Mesenchymal stem cell (in vitro differentiated cells and primary cell): ENCODE results near the gene UTP3.

Experiments
- DNase-seq: peaks from one replicate; pipeline ENCODE4 v3.0.0-alpha.2; 2013
- H2AFZ ChIP-seq: one replicate; pipeline ENCODE4 v1.6.1; 2013; ENCODE audit warnings: low read depth, mild to moderate bottlenecking, control low read depth, inconsistent platforms, low read length, moderate library complexity
- H2AK5ac ChIP-seq: 2 replicates; pipeline ENCODE4 v1.6.1; 2013; ENCODE audit warnings: low read length, moderate library complexity, mild to moderate bottlenecking, inconsistent platforms; ENCODE audit not compliant: severe bottlenecking
- H2BK120ac ChIP-seq: one replicate; pipeline ENCODE4 v1.6.1; 2013; ENCODE audit warnings: low read depth, mild to moderate bottlenecking, inconsistent platforms, low read length, moderate library complexity
- H2BK12ac ChIP-seq, 2 experiments: one replicate each; pipeline ENCODE4 v1.6.1; 2013; ENCODE audit warnings: inconsistent platforms in 2 of 2, low read length in 2 of 2, mild to moderate bottlenecking in 2 of 2, moderate library complexity in 2 of 2, control low read depth in 1 of 2
- H2BK15ac ChIP-seq: one replicate; pipeline ENCODE4 v1.6.1; 2013; ENCODE audit warnings: mild to moderate bottlenecking, low read depth, inconsistent platforms; ENCODE audit not compliant: poor library complexity, severe bottlenecking
- H2BK5ac ChIP-seq: 2 replicates; pipeline ENCODE4 v1.6.1; 2013; ENCODE audit warnings: low read depth, mild to moderate bottlenecking, low read length, control low read depth, inconsistent platforms; ENCODE audit not compliant: poor library complexity, severe bottlenecking
- H3K14ac ChIP-seq, 2 experiments: one replicate each; pipeline ENCODE4 v1.6.1; 2013; ENCODE audit warnings: inconsistent platforms in 2 of 2, low read length in 2 of 2, control low read depth in 1 of 2, mild to moderate bottlenecking in 1 of 2, moderate library complexity in 1 of 2
- H3K18ac ChIP-seq, 2 experiments: one replicate each; pipeline ENCODE4 v1.6.1; 2013; ENCODE audit warnings: inconsistent platforms in 2 of 2, low read length in 2 of 2, control low read depth in 1 of 2, low read depth in 1 of 2, mild to moderate bottlenecking in 1 of 2
- H3K23ac ChIP-seq, 2 experiments: one replicate each; pipeline ENCODE4 v1.6.1; 2013; ENCODE audit warnings: inconsistent platforms in 2 of 2, low read length in 2 of 2, mild to moderate bottlenecking in 2 of 2, moderate library complexity in 2 of 2, control low read depth in 1 of 2
- H3K27ac ChIP-seq: 2 replicates; pipeline ENCODE4 v1.5.1; 2013; ENCODE audit warnings: mild to moderate bottlenecking, moderate library complexity, low read length, control low read depth, inconsistent platforms; ENCODE audit not compliant: poor library complexity, severe bottlenecking
- H3K27me3 ChIP-seq, 2 experiments: 2 replicates each; pipeline versions ENCODE4 v1.6.1 to v1.7.0; 2013; ENCODE audit warnings: low read length in 2 of 2, mild to moderate bottlenecking in 2 of 2, moderate library complexity in 2 of 2, control low read depth in 1 of 2, inconsistent platforms in 1 of 2; ENCODE audit not compliant: control insufficient read depth in 1 of 2, insufficient read depth in 1 of 2
- H3K36me3 ChIP-seq, 2 experiments: 2 replicates each; pipeline versions ENCODE4 v1.6.1 to v1.7.0; 2013; ENCODE audit warnings: low read length in 2 of 2, control low read depth in 1 of 2, inconsistent platforms in 1 of 2, low read depth in 1 of 2, mild to moderate bottlenecking in 1 of 2; ENCODE audit not compliant: insufficient read depth in 2 of 2, control insufficient read depth in 1 of 2
- H3K4ac ChIP-seq, 2 experiments: one replicate each; pipeline ENCODE4 v1.6.1; 2013; ENCODE audit warnings: inconsistent platforms in 2 of 2, low read length in 2 of 2, mild to moderate bottlenecking in 2 of 2, moderate library complexity in 2 of 2, control low read depth in 1 of 2, low read depth in 1 of 2
- H3K4me1 ChIP-seq: 2 replicates; pipeline ENCODE4 v1.6.1; 2013; ENCODE audit warnings: low read depth, low read length, control low read depth; ENCODE audit not compliant: control insufficient read depth, insufficient read depth
- H3K4me2 ChIP-seq: 2 replicates; pipeline ENCODE4 v1.6.1; 2013; ENCODE audit warnings: low read length, mild to moderate bottlenecking, inconsistent platforms; ENCODE audit not compliant: poor library complexity, severe bottlenecking
- H3K4me3 ChIP-seq, 2 experiments: 2 replicates each; pipeline versions ENCODE4 v1.5.1 to v1.7.0; 2013; ENCODE audit warnings: low read length in 2 of 2, mild to moderate bottlenecking in 2 of 2, control low read depth in 1 of 2, low read depth in 1 of 2; ENCODE audit not compliant: insufficient read depth in 1 of 2
- H3K79me1 ChIP-seq: replicated peaks from 2 replicates; pipeline ENCODE4 v1.6.1; 2013; ENCODE audit warnings: mild to moderate bottlenecking, control low read depth, low read length, inconsistent platforms; ENCODE audit not compliant: poor library complexity, severe bottlenecking
- H3K9ac ChIP-seq: 2 replicates; pipeline ENCODE4 v1.7.0; 2013; ENCODE audit warnings: mild to moderate bottlenecking, low read length, moderate library complexity
- H3K9me3 ChIP-seq: 2 replicates; pipeline ENCODE4 v1.7.0; 2013; ENCODE audit warnings: mild to moderate bottlenecking, low read length; ENCODE audit not compliant: control insufficient read depth
- H4K8ac ChIP-seq: one replicate; pipeline ENCODE4 v1.6.1; 2013; ENCODE audit warnings: inconsistent platforms, mild to moderate bottlenecking, low read length, moderate library complexity
- H4K91ac ChIP-seq: one replicate; pipeline ENCODE4 v1.6.1; 2013; ENCODE audit warnings: mild to moderate bottlenecking, low read length, inconsistent platforms
- WGBS: methylation state at CpG from one replicate; pipeline ENCODE4 v1.1.7; 2013; ENCODE audit warnings: mixed read lengths; 5-methylcytosine and 5-hydroxymethylcytosine counted together

UTP3 gene

DNA sequence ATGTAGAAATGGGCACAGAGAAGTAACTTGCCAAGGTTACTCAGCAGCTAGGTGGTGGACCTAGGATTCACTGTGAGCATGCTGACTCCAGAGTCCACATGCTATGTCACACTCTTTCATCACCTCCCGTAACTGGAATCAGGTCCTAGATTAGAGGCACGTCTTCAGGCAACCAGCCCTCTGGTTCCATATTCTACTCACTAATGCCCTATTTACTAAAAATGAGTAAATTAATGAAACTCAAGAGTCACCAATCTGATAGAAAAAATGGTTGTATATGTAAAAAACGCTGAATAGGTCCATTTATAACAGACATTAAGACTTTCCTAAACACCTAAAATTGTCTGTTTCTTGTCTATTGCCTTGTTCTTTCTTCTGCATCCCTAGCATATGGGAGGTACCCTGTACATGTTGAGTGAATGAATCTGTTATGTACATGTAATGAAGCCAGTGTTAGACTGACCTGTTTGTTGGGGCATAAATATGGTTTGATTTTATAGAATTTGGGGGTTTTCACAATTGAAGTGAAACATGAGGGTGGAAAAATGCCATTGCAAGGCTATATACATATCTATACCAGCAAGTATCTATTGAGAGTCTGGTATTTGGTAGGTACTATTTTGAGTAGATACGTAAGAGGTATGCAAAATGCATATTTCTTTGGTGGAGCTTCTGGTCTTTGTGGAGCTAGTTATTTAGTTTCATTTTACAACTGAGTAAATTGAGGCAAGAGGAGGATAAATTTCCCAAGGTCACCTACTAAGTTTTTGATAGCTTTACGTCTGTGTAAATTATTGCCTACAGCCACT is 26.0 kb downstream of the UTP3 start:
- Histone ChIP-seq H2BK5ac (no peak overlapping the region), H3K27ac (no peak overlapping the region), H3K9me3 (no peaks in the 10 kb centered on the region), H3K27me3 (no peaks in the 10 kb centered on the region), H3K14ac (no peak overlapping the region), H3K18ac (no peak overlapping the region), H3K4ac (no peak overlapping the region), H3K23ac (no peak overlapping the region), H2BK120ac (no peak overlapping the region), H2AFZ (no peak overlapping the region), H3K4me3 (no peak overlapping the region), H2BK15ac (no peak overlapping the region), H3K4me1 (peaks cover 3% of the 10 kb centered on the region), H3K9ac (no peak overlapping the region), H4K8ac (no peak overlapping the region), H3K36me3 (no peaks in the 10 kb centered on the region), H3K79me1 (peaks cover 31% of the 10 kb centered on the region), H2AK5ac (no peak overlapping the region), H4K91ac (no peak overlapping the region), H3K4me2 (no peak overlapping the region), H2BK12ac (no peak overlapping the region)
- DNase-seq = no peak
- 88% methylated on average over 3 of the region's 5 CpGs for WGBS

DNA sequence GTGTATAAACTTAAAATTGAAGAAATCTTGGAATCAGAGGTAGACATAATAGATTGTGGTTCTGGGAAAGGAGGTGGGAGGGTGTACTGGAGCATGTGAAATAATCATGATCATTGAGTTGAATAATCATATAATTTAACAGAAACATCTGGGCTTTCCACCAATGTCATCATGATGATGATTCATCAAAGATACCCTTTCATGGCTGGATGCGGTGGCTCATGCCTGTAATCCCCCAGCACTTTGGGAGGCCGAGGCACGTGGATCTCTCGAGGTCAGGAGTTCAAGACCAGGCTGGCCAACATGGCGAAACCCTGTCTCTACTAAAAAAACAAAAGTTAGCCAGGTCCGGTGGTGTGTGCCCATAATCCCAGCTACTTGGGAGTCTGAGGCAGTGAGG is 26.8 kb downstream of the UTP3 start:
- Histone ChIP-seq H3K9ac (no peak overlapping the region), H3K4me2 (no peak overlapping the region), H2BK5ac (no peak overlapping the region), H3K79me1 (peaks cover 25% of the 10 kb centered on the region), H3K9me3 (no peaks in the 10 kb centered on the region), H4K91ac (no peak overlapping the region), H2AFZ (no peak overlapping the region), H3K4ac (no peak overlapping the region), H3K4me3 (no peak overlapping the region), H2BK12ac (no peak overlapping the region), H4K8ac (no peak overlapping the region), H2AK5ac (no peak overlapping the region), H2BK15ac (no peak overlapping the region), H3K23ac (no peak overlapping the region), H3K18ac (no peak overlapping the region), H3K4me1 (peaks cover 3% of the 10 kb centered on the region), H3K27ac (no peak overlapping the region), H3K27me3 (no peaks in the 10 kb centered on the region), H3K14ac (no peak overlapping the region), H2BK120ac (no peak overlapping the region), H3K36me3 (no peaks in the 10 kb centered on the region)
- WGBS = 95% methylated on average over 5 of the region's 6 CpGs
- no peak for DNase-seq

GRCh38 chr4:70718811-70719604 is 30.7 kb downstream of the UTP3 start:
- H3K14ac ChIP-seq = no peak overlapping the region

GRCh38 chr4:70721747-70722146 is 33.4 kb downstream of the UTP3 start, which contains the start of gene RUFY3:
Gene RUFY3, plus strand, starts transcription at chr4:70721964. Its CDS starts 610 bp downstream, at chr4:70722574.
- H2BK15ac ChIP-seq = no peak within 1 kb of the TSS
- H4K91ac ChIP-seq = peak within 1 kb of the TSS; percentile 2
- H3K4me2 ChIP-seq = peak within 1 kb of the TSS; percentile 58
- no peak within 1 kb of the TSS for H2AFZ ChIP-seq
- no peak within 1 kb of the TSS for H3K4ac ChIP-seq
- peak within 1 kb of the TSS in 1 of 2 experiments; percentile 59 for H3K23ac ChIP-seq
- H2BK5ac ChIP-seq = no peak within 1 kb of the TSS
- no peak within 1 kb of the TSS for H3K18ac ChIP-seq
- no peak within 1 kb of the TSS for H2AK5ac ChIP-seq
- peak within 1 kb of the TSS in 1 of 2 experiments; percentile 15 for H2BK12ac ChIP-seq
- H3K79me1 ChIP-seq = peaks cover 24% of the 10 kb centered on the region
- peak within 1 kb of the TSS in 1 of 2 experiments; percentile 61 for H3K14ac ChIP-seq
- peaks cover 0 to 21% of the 10 kb centered on the region in 2 experiments for H3K36me3 ChIP-seq
- peak within 1 kb of the TSS; percentile 45 for H3K27ac ChIP-seq
- no peaks in the 10 kb centered on the region for H3K27me3 ChIP-seq
- peak within 1 kb of the TSS; percentile 99 for H3K9ac ChIP-seq
- H3K4me3 ChIP-seq = peak within 1 kb of the TSS; percentile 16 to 97
- H3K4me1 ChIP-seq = peaks cover 3% of the 10 kb centered on the region
- no peak within 1 kb of the TSS for H2BK120ac ChIP-seq
- WGBS = 60% methylated on average over 3 of the region's 3 CpGs
- DNase-seq = peak; percentile 44
- H4K8ac ChIP-seq = peak within 1 kb of the TSS; percentile 45
- no peaks in the 10 kb centered on the region for H3K9me3 ChIP-seq

More at GRCh38 chr4:70718811-70719604, 30.7 kb downstream of the UTP3 start:
- DNase-seq = no peak
- Histone ChIP-seq H3K9ac (no peak overlapping the region), H4K91ac (no peak overlapping the region), H3K27ac (no peak overlapping the region), H3K79me1 (peaks cover 18% of the 10 kb centered on the region), H3K4me1 (peaks cover 7% of the 10 kb centered on the region), H3K9me3 (no peaks in the 10 kb centered on the region), H3K23ac (no peak overlapping the region), H2BK120ac (no peak overlapping the region), H3K27me3 (no peaks in the 10 kb centered on the region), H3K4me3 (no peak overlapping the region), H2BK15ac (no peak overlapping the region), H3K4ac (no peak overlapping the region), H2BK5ac (no peak overlapping the region), H3K18ac (no peak overlapping the region), H2AFZ (no peak overlapping the region), H2BK12ac (no peak overlapping the region), H3K4me2 (no peak overlapping the region), H3K36me3 (no peaks in the 10 kb centered on the region), H4K8ac (no peak overlapping the region), H2AK5ac (no peak overlapping the region)
- WGBS = 94% methylated on average over 12 of the region's 13 CpGs
